Activated gamma-delta T cell treated with Interleukin-2 at 50 U/mL for 16 hours (primary cell): ENCODE results near the gene CTDP1.
"Not testable (repeated sequence)": the region's sequence is repeated elsewhere in the genome, so short reads cannot be mapped to it uniquely, and the experiment has no call there.

Experiments used
- DNase-seq: peaks from one replicate; pipeline ENCODE4 v3.0.0-alpha.2; 2020

Gene CTDP1

GRCh38 chr18:79704631-79705030 lies 25.0 kb downstream of the CTDP1 start:
- no peak for DNase-seq

- DNase-seq: no peak
Observed at GRCh38 chr18:79705272-79705671, 25.7 kb downstream of the CTDP1 start.

- no peak for DNase-seq
Observed at GRCh38 chr18:79706006-79706405, 26.4 kb downstream of the CTDP1 start.

GRCh38 chr18:79706658-79707057 lies 27.1 kb downstream of the CTDP1 start:
- DNase-seq: no peak

GRCh38 chr18:79707239-79707638 lies 27.6 kb downstream of the CTDP1 start:
- DNase-seq: no peak

- DNase-seq: no peak
Observed at GRCh38 chr18:79707671-79708070, 28.1 kb downstream of the CTDP1 start.

GRCh38 chr18:79708412-79708811 lies 28.8 kb downstream of the CTDP1 start:
- no peak for DNase-seq

GRCh38 chr18:79712206-79712857 lies 32.7 kb downstream of the CTDP1 start:
- no peak for DNase-seq

- no peak for DNase-seq
Observed at GRCh38 chr18:79713341-79713740, 33.7 kb downstream of the CTDP1 start.

GRCh38 chr18:79714531-79715240 lies 35.1 kb downstream of the CTDP1 start:
- no peak for DNase-seq

GRCh38 chr18:79715280-79715679 lies 35.7 kb downstream of the CTDP1 start:
- no peak for DNase-seq

GRCh38 chr18:79717059-79717458 lies 37.5 kb downstream of the CTDP1 start:
- DNase-seq: no peak

- no peak for DNase-seq
Observed at GRCh38 chr18:79717555-79718074, 38.0 kb downstream of the CTDP1 start.

- DNase-seq: no peak
Observed at GRCh38 chr18:79718126-79718525, 38.5 kb downstream of the CTDP1 start.

- no peak for DNase-seq
Observed at GRCh38 chr18:79718878-79719477, 39.4 kb downstream of the CTDP1 start.

- not testable (repeated sequence) for DNase-seq
Observed at GRCh38 chr18:79719478-79720358, 40.1 kb downstream of the CTDP1 start.

- DNase-seq: no peak
Observed at GRCh38 chr18:79720359-79720733, 40.7 kb downstream of the CTDP1 start.

- no peak for DNase-seq
Observed at GRCh38 chr18:79723036-79723435, 43.4 kb downstream of the CTDP1 start.

GRCh38 chr18:79723628-79724027 lies 44.0 kb downstream of the CTDP1 start:
- no peak for DNase-seq

- DNase-seq: no peak
Observed at GRCh38 chr18:79724299-79725080, 44.9 kb downstream of the CTDP1 start.

GRCh38 chr18:79725486-79725885 lies 45.9 kb downstream of the CTDP1 start:
- DNase-seq: no peak

GRCh38 chr18:79726721-79727120 lies 47.1 kb downstream of the CTDP1 start:
- DNase-seq: no peak
